Coronary artery (tissue), 2 donors: Measurements from ENCODE around the gene ARHGAP18.

Experiments
- DNase-seq: peaks from one replicate; pipeline ENCODE4 v3.0.0-alpha.2; 2017; ENCODE audit warnings: low spot score
- H3K27ac ChIP-seq, 2 donors: fragments of 200-600 bp; sonication (generic); one replicate each; pipeline ENCODE4 v1.5.1; 2016 to 2019
- H3K4me3 ChIP-seq: fragments of 200-600 bp; sonication (generic); 2 replicates; pipeline ENCODE4 v1.5.1; 2016; ENCODE audit warnings: mild to moderate bottlenecking, moderate library complexity
- CTCF ChIP-seq: fragments of 200-600 bp; sonication (generic); IDR thresholded peaks from one replicate; pipeline ENCODE4 v1.5.1; 2019; ENCODE audit warnings: antibody characterized with exemption

Gene ARHGAP18

GRCh38 chr6:129685662-129686031, 24.3 kb downstream of the ARHGAP18 start:
- Histone ChIP-seq H3K27ac (peak overlapping the region; percentile 66 to 82), H3K4me3 (no peak overlapping the region)
- TF ChIP-seq CTCF: no peak
- DNase-seq: no peak

- no peak for TF ChIP-seq CTCF
- no peak for DNase-seq
- H3K27ac ChIP-seq: peak overlapping the region; percentile 66 to 82
- no peak overlapping the region for H3K4me3 ChIP-seq
These were observed 24.9 kb downstream of the ARHGAP18 start for GRCh38 chr6:129684903-129685661.

- peak overlapping the region; percentile 66 to 82 for H3K27ac ChIP-seq
- no peak for TF ChIP-seq CTCF
- DNase-seq: no peak
- no peak overlapping the region for H3K4me3 ChIP-seq
These were observed 25.6 kb downstream of the ARHGAP18 start for GRCh38 chr6:129684323-129684884.

GRCh38 chr6:129683601-129684322, 26.2 kb downstream of the ARHGAP18 start:
- H3K4me3 ChIP-seq: no peak overlapping the region
- H3K27ac ChIP-seq: peak overlapping the region; percentile 77 to 82
- no peak for TF ChIP-seq CTCF
- DNase-seq: peak; percentile 82

- no peak overlapping the region for H3K4me3 ChIP-seq
- no peak for TF ChIP-seq CTCF
- no peak for DNase-seq
- H3K27ac ChIP-seq: peak overlapping the region; percentile 5 to 73
These were observed 28.1 kb downstream of the ARHGAP18 start for GRCh38 chr6:129681913-129682205.

GRCh38 chr6:129680633-129681032, 29.3 kb downstream of the ARHGAP18 start:
- DNase-seq: no peak
- TF ChIP-seq CTCF: no peak
- Histone ChIP-seq H3K27ac (peak overlapping the region in 1 of 2 donors; percentile 57), H3K4me3 (no peak overlapping the region)
